HTR-8/SVneo (cell line): ENCODE data around the gene EFS.

Experiments
- DNase-seq: peaks from one replicate; pipeline ENCODE4 v3.0.0; 2011; ENCODE audit warnings: low spot score, mixed read lengths; ENCODE audit not compliant: insufficient read length
- FAIRE-seq: peaks from 2 replicates; lab custom pipeline; 2011; peaks lifted over from hg19 to GRCh38; lab: Jason Lieb, UNC

Gene EFS

DNA sequence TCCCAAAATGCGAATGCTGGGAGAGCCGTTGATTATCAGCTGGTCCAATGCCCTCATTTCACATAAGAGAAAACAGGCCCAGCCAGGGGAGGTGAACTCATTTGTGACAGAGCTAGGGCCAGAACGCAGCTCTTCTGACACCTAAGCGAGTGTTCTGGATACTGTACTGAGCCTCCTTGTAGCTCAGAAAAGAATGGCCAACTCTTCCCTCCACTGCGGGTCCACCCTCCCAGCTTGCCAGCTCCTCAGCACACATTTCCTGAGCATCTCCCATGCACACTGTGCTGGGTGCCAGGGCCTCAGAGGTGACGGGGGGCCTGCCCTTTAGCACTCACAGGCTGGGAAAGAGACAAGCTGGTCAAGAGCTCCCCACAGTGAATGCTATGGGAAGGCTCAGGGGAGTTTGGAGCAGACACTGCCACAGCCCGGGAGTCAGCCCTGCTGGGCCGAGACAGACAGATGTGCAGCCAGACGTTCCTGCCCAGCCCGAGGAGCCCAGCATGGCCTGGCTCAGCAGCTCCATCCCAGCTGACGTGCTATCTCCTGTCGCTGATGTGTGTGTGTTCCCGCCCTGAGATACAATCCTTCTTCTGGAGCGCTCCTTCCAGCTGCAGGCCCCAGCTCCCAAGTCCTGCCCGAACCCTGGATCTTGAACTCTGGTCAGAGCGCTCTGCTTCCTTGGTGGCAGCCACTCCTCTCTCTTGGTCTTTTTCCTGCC lies 15.4 kb upstream of the EFS start:
- no peak for DNase-seq
- FAIRE-seq = no peak

DNA sequence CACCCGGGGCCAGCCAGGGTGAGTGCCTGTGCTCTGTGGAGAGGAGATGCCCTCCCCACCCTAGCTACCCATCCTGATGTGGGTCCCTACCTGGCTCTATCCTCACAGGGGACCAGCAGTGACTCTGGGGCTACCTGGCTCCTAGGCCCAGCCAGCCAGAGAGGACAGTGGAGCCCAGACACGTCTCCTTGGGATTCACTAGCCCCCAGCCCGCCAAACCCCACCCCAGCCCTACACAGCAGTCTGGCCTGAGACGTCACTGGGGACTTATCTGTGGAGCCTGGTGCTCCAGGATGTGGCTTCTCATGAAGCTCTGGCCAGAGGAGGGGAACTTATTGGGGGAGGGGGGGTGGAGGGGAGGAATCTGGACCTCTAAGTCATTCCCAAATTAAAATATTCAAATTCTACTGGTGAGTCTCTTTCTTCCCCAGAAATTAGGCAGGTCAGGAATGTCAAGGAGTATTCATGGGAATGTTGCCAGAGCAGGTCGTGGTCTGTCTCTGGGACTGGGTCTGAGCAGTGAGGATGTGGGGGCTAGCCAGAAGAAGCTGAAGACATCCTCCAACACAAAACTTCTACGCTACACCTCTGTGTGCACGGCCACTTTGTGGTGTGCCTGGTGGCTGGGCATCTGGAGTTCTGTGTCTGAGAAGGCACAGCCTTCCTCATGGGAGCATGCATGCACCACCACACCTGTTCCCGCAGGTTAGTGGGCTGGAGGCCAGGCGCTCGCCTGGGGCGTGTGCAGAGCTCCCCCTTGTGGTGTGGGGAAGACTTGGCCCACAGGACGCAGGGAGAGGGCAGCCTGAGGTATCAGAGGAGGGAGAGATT lies 14.6 kb upstream of the EFS start:
- peak; percentile 55 for FAIRE-seq
- DNase-seq = peak; percentile 51

GRCh38 chr14:23378612-23379220 lies 13.7 kb upstream of the EFS start:
- FAIRE-seq (no peak), DNase-seq (no peak)

DNA sequence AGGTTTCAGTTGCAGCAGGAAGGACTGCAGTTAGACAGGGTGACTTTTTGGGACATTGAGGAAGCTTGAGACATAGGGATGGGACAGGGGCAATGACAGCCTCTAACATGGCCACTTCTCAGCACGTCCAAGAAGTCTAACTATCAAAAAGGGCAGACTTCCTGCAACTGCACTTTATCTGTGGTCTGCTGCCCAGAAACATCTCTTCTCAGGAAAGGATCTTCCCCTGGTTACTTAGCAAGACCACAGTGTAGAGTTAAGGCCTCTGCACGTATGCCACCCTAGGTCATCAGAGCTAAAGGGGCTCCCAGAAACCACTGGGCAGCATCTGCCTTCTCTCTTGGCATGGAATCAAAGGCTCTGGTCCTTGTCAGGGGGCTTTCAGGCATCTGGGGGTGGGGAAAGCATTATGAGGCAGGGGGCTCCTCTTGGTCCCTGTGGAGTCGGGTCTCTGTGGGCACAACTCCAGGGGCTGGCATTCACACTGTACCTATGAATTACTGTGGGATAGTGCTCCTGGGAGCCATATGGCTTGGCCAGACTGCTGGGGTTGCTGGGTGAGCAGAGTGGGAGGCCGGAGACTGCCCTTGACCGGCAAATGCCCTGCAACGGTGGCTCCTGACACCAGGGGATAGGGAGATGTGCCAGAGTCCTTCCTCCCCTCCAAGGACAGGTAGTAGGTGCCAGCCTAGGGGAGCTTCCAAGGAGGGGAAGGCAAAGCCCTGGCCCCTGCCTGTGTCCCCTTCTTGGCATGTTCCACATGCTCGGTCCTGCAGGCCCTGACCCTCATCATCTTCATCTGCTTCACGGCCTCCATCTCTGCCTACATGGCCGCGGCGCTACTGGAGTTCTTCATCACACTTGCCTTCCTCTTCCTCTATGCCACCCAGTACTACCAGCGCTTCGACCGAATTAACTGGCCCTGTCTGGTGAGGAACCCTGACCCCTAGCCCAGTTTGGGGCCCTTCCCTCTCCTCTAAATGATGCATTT lies 12.9 kb upstream of the EFS start:
- no peak for FAIRE-seq
- DNase-seq = no peak

DNA sequence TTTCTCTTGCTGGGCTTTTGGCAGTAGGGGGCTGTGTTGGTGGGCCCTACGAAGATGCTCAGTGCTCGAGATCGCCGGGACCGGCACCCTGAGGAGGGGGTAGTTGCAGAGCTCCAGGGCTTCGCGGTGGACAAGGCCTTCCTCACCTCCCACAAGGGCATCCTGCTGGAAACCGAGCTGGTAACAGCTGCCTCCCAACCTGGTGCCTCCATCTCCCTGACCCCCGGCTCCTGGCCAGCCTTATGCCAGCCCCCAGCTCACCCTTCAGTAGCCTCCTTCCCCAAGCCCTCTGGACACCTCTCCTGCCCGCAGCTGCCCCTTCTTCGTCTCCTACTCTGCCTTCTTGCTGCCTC lies 12.2 kb upstream of the EFS start:
- no peak for FAIRE-seq
- no peak for DNase-seq

DNA sequence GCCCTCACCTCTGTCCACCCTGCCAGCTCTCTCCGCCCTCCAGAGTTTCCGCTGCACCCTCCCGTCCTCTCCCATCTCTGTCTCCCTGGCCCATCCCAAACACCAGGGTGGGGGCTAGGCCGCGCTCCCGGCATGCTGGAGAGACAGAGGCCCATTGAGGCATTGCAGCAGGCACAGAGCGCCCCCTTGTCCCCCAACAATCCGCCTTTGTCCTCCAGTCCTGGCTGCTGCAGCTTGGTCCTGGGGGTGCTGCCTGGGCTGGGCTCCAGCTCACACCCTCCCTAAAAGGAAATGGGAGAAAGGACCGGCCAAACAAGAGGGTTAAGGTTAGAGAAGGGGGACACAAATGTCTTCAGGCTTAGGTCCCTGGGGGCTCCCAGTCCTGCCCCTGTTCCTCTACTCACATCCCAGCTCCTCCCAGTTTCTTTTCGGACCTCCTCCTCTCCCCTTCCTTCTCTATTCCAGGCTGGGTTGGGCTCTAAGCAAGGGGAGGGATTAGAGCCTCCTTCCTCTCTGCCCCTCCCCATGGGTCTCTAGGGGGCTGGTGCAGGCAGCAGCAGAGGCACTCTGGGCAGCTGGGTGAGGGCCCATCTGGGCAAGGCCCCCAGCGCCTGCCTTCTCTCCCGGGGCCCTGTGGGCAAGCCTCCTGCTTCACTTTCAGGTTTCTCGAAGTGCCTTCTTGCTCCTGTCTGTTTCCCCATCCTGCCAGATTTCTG lies 11.7 kb upstream of the EFS start, which contains the start of gene CMTM5:
CMTM5 (plus strand) TSS at position 565 of the 716 bp plus-strand sequence. CDS start 206 bp downstream, outside the sequence.
- DNase-seq = no peak
- no peak for FAIRE-seq

DNA sequence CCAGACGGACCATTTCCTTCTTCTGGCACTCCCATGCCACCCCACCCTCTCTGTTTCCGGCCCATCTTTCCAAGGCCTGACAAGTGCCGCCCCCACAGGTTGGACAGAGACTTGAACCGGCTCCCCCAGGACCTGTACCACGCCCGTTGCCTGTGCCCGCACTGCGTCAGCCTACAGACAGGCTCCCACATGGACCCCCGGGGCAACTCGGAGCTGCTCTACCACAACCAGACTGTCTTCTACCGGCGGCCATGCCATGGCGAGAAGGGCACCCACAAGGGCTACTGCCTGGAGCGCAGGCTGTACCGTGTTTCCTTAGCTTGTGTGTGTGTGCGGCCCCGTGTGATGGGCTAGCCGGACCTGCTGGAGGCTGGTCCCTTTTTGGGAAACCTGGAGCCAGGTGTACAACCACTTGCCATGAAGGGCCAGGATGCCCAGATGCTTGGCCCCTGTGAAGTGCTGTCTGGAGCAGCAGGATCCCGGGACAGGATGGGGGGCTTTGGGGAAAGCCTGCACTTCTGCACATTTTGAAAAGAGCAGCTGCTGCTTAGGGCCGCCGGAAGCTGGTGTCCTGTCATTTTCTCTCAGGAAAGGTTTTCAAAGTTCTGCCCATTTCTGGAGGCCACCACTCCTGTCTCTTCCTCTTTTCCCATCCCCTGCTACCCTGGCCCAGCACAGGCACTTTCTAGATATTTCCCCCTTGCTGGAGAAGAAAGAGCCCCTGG lies 10.7 kb upstream of the EFS start:
- DNase-seq (no peak), FAIRE-seq (no peak)

GRCh38 chr14:23373041-23373440 lies 8.1 kb upstream of the EFS start:
- no peak for FAIRE-seq
- no peak for DNase-seq

DNA sequence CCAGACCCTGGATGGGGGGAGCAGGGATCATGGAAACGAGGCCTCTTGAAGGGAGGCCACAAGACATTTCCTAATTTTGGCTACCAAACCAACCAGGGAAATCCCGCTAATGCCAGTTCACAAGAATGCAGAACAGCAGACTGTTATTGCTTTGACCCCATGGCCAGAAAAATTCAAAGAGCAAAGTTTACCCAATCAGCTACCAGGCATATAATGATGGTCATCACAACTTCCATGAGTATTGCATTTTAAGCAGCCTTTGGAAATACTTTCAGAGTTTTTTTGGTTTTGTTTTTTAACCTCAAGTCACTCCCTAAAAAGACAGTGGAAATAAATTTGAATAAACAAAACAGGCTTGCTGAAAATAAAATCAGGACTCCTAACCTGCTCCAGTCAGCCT lies 7.5 kb upstream of the EFS start, which contains the start of gene IL25:
IL25 (plus strand) TSS at position 301 of the 400 bp plus-strand sequence.
- no peak for DNase-seq
- FAIRE-seq = no peak

DNA sequence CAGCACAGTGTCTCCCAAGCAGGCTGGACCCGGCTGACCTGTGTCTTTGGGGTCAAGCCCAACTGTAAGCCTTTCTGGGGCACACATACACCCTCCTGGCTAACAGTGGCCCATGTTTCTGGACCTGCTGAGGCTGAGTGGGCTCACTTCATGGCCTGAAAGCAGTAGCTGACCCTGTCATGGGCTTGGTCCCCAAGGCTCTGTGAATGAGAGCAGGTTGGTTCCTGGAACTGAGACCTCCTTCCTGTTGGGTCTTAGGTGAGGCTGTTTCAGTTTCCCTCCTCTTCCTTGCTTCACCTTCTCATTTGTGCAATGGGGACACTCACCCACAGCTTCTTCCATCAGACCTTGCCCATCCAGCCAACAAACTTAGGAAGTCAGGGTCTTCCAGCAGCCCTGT lies 6.9 kb upstream of the EFS start:
- FAIRE-seq = no peak
- no peak for DNase-seq

DNA sequence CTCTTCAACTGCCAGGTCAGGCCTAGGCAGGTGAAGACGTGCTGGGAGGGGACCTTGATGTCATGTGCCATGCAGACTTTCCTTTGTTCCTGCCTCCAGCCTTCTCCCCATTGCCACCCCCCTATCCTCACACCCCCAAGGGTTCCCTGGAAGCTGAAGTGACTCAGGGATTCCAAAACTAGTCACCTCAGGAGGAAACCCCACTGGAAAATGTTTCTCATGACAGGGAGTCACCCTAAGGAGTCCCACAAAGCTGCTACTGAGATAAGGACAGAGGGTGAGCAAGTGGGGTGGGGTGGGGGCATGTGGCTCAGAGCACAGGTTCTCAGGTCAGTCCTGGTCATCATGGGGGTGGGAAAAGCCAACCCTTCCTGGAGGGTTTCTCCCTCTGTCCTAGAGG lies 5.2 kb upstream of the EFS start:
- DNase-seq (no peak), FAIRE-seq (no peak)

GRCh38 chr14:23366426-23366921 lies 1.5 kb upstream of the EFS start:
- FAIRE-seq (no peak), DNase-seq (peak; percentile 13)

- DNase-seq (peak; percentile 24), FAIRE-seq (no peak)
These were observed 907 bp upstream of the EFS start for GRCh38 chr14:23365732-23366425.

DNA sequence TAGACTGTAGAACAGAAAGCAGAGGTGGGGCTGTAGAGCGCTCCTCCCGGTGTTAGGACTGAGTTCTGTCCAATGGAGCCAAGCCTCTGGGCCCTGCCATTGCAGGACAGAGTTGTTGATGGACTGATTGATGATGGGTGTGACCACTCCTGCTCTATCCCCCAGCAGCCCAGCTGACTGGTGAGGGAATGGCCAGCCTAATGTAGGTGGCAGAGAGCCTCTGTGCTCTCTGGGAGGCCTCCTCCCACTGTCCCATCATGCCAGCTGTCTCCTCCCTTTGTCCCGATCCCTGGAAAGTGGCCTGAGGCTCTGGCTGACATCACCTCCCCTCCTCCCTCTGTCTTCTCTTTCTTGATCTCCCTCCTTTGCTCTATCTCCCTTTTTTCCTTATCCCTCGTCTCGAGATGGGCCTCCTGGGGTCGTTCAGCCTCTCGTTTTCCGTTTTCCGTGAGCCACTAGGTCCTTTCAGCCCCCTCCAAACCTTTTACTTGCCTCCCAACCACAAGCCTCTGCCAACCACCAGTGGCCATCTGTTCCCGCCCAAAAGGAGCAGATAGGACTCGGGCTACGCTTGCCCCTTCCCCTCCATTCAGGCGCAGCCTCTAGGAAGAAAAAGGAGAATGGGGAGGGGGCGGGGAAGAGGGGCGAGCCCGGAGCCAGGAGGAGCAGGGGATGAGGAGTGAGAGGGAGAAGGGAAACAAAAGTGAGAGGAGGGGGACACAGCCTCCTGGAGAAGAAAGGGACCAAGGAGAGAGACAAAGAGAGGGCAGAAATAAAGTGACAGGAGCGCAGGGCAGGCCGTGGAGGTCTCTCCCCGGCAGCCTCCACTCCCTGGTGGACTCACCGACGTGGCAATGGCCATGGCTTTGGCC lies 572 bp downstream of the EFS start:
- FAIRE-seq = no peak

DNA sequence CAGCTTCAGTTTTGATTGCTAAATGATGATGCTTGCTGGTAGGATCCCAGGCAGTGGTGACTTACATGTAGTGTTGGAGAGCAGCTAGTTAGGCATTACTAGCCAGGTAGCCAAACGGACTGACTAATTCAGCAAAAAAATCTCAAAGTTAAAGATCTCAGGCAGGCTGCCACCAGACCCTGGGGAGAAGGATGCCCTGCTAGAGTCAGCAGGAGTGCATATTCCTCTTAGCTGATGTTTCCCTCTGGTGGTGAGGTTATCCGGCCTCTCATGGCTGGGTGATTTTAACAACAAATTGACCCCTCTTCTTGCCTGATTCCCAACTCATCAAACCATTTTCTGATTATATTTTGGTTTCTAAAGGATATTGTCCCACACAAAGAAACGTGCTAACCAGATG lies 2.8 kb downstream of the EFS start:
- FAIRE-seq = no peak
- DNase-seq = no peak

More for the DNA sequence above, 572 bp downstream of the EFS start:
- no peak for DNase-seq

DNA sequence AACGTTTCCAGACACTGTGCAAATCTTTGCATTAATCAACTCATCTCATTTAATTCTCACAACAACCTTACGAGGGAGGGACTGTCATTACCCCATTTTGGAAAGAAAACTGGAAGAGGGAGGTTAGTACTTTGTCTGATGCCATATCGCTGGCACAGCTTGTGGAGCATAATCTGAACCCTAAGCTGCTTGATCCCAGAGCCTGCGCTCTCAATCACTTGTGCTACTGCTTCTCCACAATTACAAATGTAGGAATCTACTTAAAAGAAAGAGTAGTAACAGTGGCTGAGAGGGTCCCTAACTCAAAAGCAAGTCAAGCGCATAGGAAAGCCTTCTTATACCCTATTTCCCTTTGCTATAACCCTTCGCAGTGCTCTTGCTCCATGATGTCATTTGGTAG lies 3.2 kb downstream of the EFS start:
- no peak for FAIRE-seq

DNA sequence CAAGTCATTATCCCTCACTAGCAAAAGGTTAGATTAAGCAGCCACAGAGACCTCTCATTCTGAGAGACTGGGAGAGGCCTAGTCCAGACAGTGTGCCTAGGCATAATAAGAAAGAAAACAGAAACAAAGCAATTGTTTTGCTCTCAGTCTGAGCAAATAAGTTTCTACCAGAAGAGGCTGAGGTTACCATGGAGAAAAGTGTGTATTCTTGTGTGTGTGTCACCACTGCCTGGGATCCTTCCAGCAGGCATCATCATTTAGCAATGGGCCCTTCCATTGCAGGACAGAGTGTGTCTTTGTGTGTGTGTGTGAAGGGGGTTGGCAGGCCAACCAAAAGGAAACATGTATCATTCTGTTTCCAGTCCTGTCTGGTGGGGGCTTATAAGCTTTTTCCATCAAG lies 3.7 kb downstream of the EFS start:
- FAIRE-seq = no peak
- DNase-seq = no peak

More for the DNA sequence above, 3.2 kb downstream of the EFS start:
- no peak for DNase-seq
